ENCODE data around the gene CHPF. TPM values are rescaled to one million over a fixed set of nuclear protein-coding genes. Genes with fewer than 3 reads are reported as not detected.

CHPF gene
- total and polyA plus RNA-seq, 2 experiments from 2014 or later = 180 to 315 TPM

GRCh38 chr2:219506802-219507526, 36.6 kb downstream of the CHPF start:
- no peak for DNase-seq (ENCODE audit: low spot score)
- WGBS (ENCODE audit: low lambda C conversion rate, missing lambda C conversion rate) = 72% methylated on average over 15 of the region's 17 CpGs
- no peaks in the 10 kb centered on the region for H3K36me3 ChIP-seq (replicated peaks; ENCODE audit: insufficient read depth, low read depth)

DNA sequence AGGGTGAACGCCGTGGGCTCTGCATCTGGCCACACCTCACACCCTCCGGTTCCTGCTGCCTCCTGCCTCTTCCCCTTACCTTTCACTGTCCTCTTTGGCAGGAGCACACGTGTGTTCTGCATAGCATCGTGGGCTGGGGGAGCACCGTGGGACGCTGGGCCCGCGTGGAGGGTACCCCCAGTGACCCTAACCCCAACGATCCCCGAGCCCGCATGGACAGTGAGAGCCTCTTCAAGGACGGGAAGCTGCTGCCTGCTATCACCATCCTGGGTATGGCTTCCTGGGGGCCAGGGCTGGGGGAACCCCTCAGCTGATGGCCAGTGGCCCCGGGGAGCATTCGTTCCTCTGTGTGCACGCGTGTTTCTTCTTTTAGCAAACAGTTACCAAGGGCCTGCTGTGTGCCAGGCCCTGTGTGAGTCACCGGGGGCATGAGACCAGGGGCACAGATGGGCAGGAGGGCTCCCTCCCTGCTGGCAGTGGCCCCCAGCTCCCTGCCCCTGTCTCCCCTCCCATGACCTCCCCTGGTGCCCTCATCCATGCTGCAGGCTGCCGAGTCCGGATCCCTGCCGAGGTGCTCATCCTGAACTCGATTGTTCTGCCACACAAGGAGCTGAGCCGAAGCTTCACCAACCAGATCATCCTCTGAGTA, 37.3 kb downstream of the CHPF start:
- no peaks in the 10 kb centered on the region for H4K20me1 ChIP-seq (ENCODE audit: insufficient read depth, poor library complexity, severe bottlenecking)
- H3K9me2 ChIP-seq (replicated peaks; ENCODE audit: insufficient read depth) = no peaks in the 10 kb centered on the region
- H2AFZ ChIP-seq = no peak overlapping the region
- no peak overlapping the region for H3K4me2 ChIP-seq
- H3K4me3 ChIP-seq = no peak overlapping the region
- peaks cover 25% of the 10 kb centered on the region for H3K4me1 ChIP-seq (ENCODE audit: insufficient read depth)
- WGBS (ENCODE audit: low lambda C conversion rate, missing lambda C conversion rate) = 84% methylated on average over 19 of the region's 23 CpGs
- DNase-seq (ENCODE audit: low spot score) = no peak
- H3K9me3 ChIP-seq (ENCODE audit: low read depth) = no peaks in the 10 kb centered on the region
- H3K27ac ChIP-seq = no peak overlapping the region
- no peaks in the 10 kb centered on the region for H3K79me2 ChIP-seq
- TF ChIP-seq CTCF (IDR thresholded peaks at IDR 0.05; ENCODE audit: poor library complexity) = no peak
- TF ChIP-seq EZH2 (IDR thresholded peaks at IDR 0.05; ENCODE audit: borderline replicate concordance) = no peak
- TF ChIP-seq EZH2phosphoT487 (IDR thresholded peaks at IDR 0.05; ENCODE audit: low read depth, severe bottlenecking, unreplicated experiment) = no peak
- H3K27me3 ChIP-seq = no peaks in the 10 kb centered on the region
- no peaks in the 10 kb centered on the region for H3K36me3 ChIP-seq (replicated peaks; ENCODE audit: insufficient read depth, low read depth)

More at GRCh38 chr2:219506802-219507526, 36.6 kb downstream of the CHPF start:
- H3K4me1 ChIP-seq (ENCODE audit: insufficient read depth) = peaks cover 25% of the 10 kb centered on the region
- TF ChIP-seq CTCF (IDR thresholded peaks at IDR 0.05; ENCODE audit: poor library complexity) (no peak), EZH2phosphoT487 (IDR thresholded peaks at IDR 0.05; ENCODE audit: low read depth, severe bottlenecking, unreplicated experiment) (no peak), EZH2 (IDR thresholded peaks at IDR 0.05; ENCODE audit: borderline replicate concordance) (no peak)
- no peak overlapping the region for H3K4me3 ChIP-seq
- H2AFZ ChIP-seq = no peak overlapping the region
- peaks cover 1% of the 10 kb centered on the region for H3K27me3 ChIP-seq
- H3K79me2 ChIP-seq = no peaks in the 10 kb centered on the region
- no peaks in the 10 kb centered on the region for H4K20me1 ChIP-seq (ENCODE audit: insufficient read depth, poor library complexity, severe bottlenecking)
- H3K4me2 ChIP-seq = no peak overlapping the region
- no peaks in the 10 kb centered on the region for H3K9me2 ChIP-seq (replicated peaks; ENCODE audit: insufficient read depth)
- H3K27ac ChIP-seq = no peak overlapping the region
- no peaks in the 10 kb centered on the region for H3K9me3 ChIP-seq (ENCODE audit: low read depth)

DNA sequence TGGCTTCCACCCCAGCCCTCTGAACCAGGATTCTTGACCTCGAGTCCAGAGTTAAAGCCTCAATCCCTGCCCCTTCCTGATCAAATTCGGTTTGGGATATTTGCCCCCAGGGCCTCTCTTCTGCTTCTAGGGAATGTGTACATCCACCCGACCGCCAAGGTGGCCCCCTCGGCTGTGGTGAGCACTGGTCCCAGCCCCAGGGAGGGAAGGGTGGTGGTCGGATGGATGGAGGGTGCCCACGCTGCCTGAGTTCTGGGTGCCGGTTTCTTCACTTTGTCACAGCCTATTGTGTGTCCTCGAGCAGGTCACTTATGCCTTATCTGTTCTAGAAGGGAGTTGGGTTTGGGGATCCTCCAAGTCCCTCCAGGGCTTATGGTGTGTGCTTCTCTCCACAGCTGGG, 38.0 kb downstream of the CHPF start:
- DNase-seq (ENCODE audit: low spot score) = no peak
- TF ChIP-seq EZH2phosphoT487 (IDR thresholded peaks at IDR 0.05; ENCODE audit: low read depth, severe bottlenecking, unreplicated experiment) = no peak
- no peak for TF ChIP-seq CTCF (IDR thresholded peaks at IDR 0.05; ENCODE audit: poor library complexity)
- no peak for TF ChIP-seq EZH2 (IDR thresholded peaks at IDR 0.05; ENCODE audit: borderline replicate concordance)
- Histone ChIP-seq H3K27ac (no peak overlapping the region), H3K9me3 (ENCODE audit: low read depth) (no peaks in the 10 kb centered on the region), H2AFZ (no peak overlapping the region), H3K27me3 (no peaks in the 10 kb centered on the region), H4K20me1 (ENCODE audit: insufficient read depth, poor library complexity, severe bottlenecking) (no peaks in the 10 kb centered on the region), H3K9me2 (replicated peaks; ENCODE audit: insufficient read depth) (no peaks in the 10 kb centered on the region), H3K36me3 (replicated peaks; ENCODE audit: insufficient read depth, low read depth) (no peaks in the 10 kb centered on the region), H3K4me1 (ENCODE audit: insufficient read depth) (peaks cover 20% of the 10 kb centered on the region), H3K4me2 (no peak overlapping the region), H3K4me3 (no peak overlapping the region), H3K79me2 (no peaks in the 10 kb centered on the region)
- 88% methylated on average over 9 of the region's 9 CpGs for WGBS (ENCODE audit: low lambda C conversion rate, missing lambda C conversion rate)

All from hepatocyte (in vitro differentiated cells).